WTC11 (cell line): ENCODE measurements around the gene TTC28. TPM values are rescaled to one million over a fixed set of nuclear protein-coding genes. Genes with fewer than 3 reads are reported as not detected.
A peak's percentile ranks its signal among the peaks of the same experiment; 100 is the strongest.

Experiments used
- ATAC-seq: fragments of 200-7000 bp; cut with Tn5 transposase; 2 replicates; pipeline ENCODE4 v1.10.0; 2021; ENCODE audit warnings: mild to moderate bottlenecking, moderate library complexity
- CTCF ChIA-PET: fragments of 300-600 bp; sonication (Branson Sonifier 250); formaldehyde crosslinking; loops from one replicate; lab custom pipeline; 2021; ENCODE audit warnings: antibody characterized with exemption; lab: Charles Lee
- POLR2A ChIA-PET: fragments of 350-600 bp; sonication (Branson Sonifier 250); formaldehyde crosslinking; loops from one replicate; lab custom pipeline; 2021; ENCODE audit warnings: antibody characterized with exemption; lab: Charles Lee
- DNase-seq: peaks from one replicate; pipeline ENCODE4 v3.0.0; 2021; ENCODE audit warnings: low spot score
- H3K27ac Mint-ChIP-seq: 2 replicates; pipeline ENCODE4 v1.8.0; 2021; ENCODE audit warnings: mixed read lengths
- H3K27me3 Mint-ChIP-seq: 2 replicates; pipeline ENCODE4 v1.8.0; 2021; ENCODE audit warnings: low read depth, mild to moderate bottlenecking, moderate library complexity, mixed read lengths
- H3K36me3 Mint-ChIP-seq: 2 replicates; pipeline ENCODE4 v1.8.0; 2021; ENCODE audit warnings: mixed read lengths
- H3K4me1 Mint-ChIP-seq: 2 replicates; pipeline ENCODE4 v1.8.0; 2022; ENCODE audit warnings: mixed read lengths
- H3K4me3 Mint-ChIP-seq: 2 replicates; pipeline ENCODE4 v1.8.0; 2021; ENCODE audit warnings: mild to moderate bottlenecking, moderate library complexity, mixed read lengths
- H3K9me3 Mint-ChIP-seq: 2 replicates; pipeline ENCODE4 v1.8.0; 2021; ENCODE audit warnings: mixed read lengths
- CREB1 ChIP-seq: sonication (generic); formaldehyde crosslinking; IDR thresholded peaks from 2 replicates; pipeline ENCODE4 v1.8.0; 2023; ENCODE audit warnings: mild to moderate bottlenecking, missing genetic modification reagents
- ESRRA ChIP-seq: sonication (generic); formaldehyde crosslinking; IDR thresholded peaks from 2 replicates; pipeline ENCODE4 v1.8.1; 2022; ENCODE audit warnings: mild to moderate bottlenecking, missing genetic modification reagents, borderline replicate concordance
- ETV6 ChIP-seq: sonication (generic); formaldehyde crosslinking; IDR thresholded peaks from 2 replicates; pipeline ENCODE4 v1.8.1; 2022; ENCODE audit warnings: mild to moderate bottlenecking, missing genetic modification reagents
- FOXJ3 ChIP-seq: sonication (generic); formaldehyde crosslinking; IDR thresholded peaks from 2 replicates; pipeline ENCODE4 v1.9.0; 2021; ENCODE audit warnings: missing genetic modification reagents, mild to moderate bottlenecking, borderline replicate concordance
- GABPB1 ChIP-seq: sonication (generic); formaldehyde crosslinking; IDR thresholded peaks from 2 replicates; pipeline ENCODE4 v1.8.1; 2023; ENCODE audit warnings: mild to moderate bottlenecking, missing genetic modification reagents
- GRHL2 ChIP-seq: fragments of 250-450 bp; sonication (Bioruptor Pico); IDR thresholded peaks from 2 replicates; pipeline ENCODE4 v1.8.0; 2022; ENCODE audit warnings: mild to moderate bottlenecking, moderate library complexity; ENCODE audit not compliant: insufficient replicate concordance, severe bottlenecking
- HMGA2 ChIP-seq: fragments of 250-450 bp; sonication (Bioruptor Pico); IDR thresholded peaks from 2 replicates; pipeline ENCODE4 v1.4.0; 2021; ENCODE audit warnings: mild to moderate bottlenecking, moderate library complexity
- NFATC4 ChIP-seq: fragments of 250-450 bp; sonication (Bioruptor Pico); IDR thresholded peaks from 2 replicates; pipeline ENCODE4 v1.9.0; 2021; ENCODE audit warnings: mild to moderate bottlenecking
- NFYB ChIP-seq: sonication (generic); formaldehyde crosslinking; conservative IDR thresholded peaks from 2 replicates; pipeline ENCODE4 v1.8.0; 2022; ENCODE audit warnings: low read depth, missing genetic modification reagents
- NR2C2 ChIP-seq: sonication (generic); formaldehyde crosslinking; IDR thresholded peaks from 2 replicates; pipeline ENCODE4 v1.8.0; 2022; ENCODE audit warnings: mild to moderate bottlenecking, missing genetic modification reagents
- PRRX2 ChIP-seq: fragments of 250-450 bp; sonication (Bioruptor Pico); IDR thresholded peaks from 2 replicates; pipeline ENCODE4 v1.8.0; 2021; ENCODE audit warnings: mild to moderate bottlenecking
- SMAD4 ChIP-seq: sonication (generic); formaldehyde crosslinking; IDR thresholded peaks from 2 replicates; pipeline ENCODE4 v1.8.0; 2022; ENCODE audit warnings: mild to moderate bottlenecking, missing genetic modification reagents
- SOX15 ChIP-seq: fragments of 250-450 bp; sonication (Bioruptor Pico); IDR thresholded peaks from 2 replicates; pipeline ENCODE4 v1.9.0; 2021; ENCODE audit warnings: mild to moderate bottlenecking
- TEAD4 ChIP-seq: sonication (generic); formaldehyde crosslinking; IDR thresholded peaks from 2 replicates; pipeline ENCODE4 v1.8.0; 2022; ENCODE audit warnings: mild to moderate bottlenecking, missing genetic modification reagents
- ZNF121 ChIP-seq: sonication (generic); formaldehyde crosslinking; IDR thresholded peaks from 2 replicates; pipeline ENCODE4 v1.8.0; 2023; ENCODE audit warnings: missing genetic modification reagents
- ZNF317 ChIP-seq: sonication (generic); formaldehyde crosslinking; IDR thresholded peaks from 2 replicates; pipeline ENCODE4 v1.8.1; 2023; ENCODE audit warnings: low read depth, mild to moderate bottlenecking, moderate library complexity, missing genetic modification reagents, borderline replicate concordance
- total RNA-seq: library from RNA; stranded (reverse); gene quantifications from 3 replicates; pipeline ENCODE4 v1.2.3, GENCODE V29; 2021
- TF ChIP-seq, protein P1 (sequence below): sonication (generic); formaldehyde crosslinking; IDR thresholded peaks from 2 replicates; pipeline ENCODE4 v1.8.1; 2023; ENCODE audit warnings: mild to moderate bottlenecking, missing genetic modification reagents, moderate library complexity
- TF ChIP-seq, protein P2 (sequence below): fragments of 250-450 bp; sonication (Bioruptor Pico); IDR thresholded peaks from 2 replicates; pipeline ENCODE4 v1.9.0; 2021; ENCODE audit warnings: mild to moderate bottlenecking
- TF ChIP-seq, protein P3 (sequence below): fragments of 250-450 bp; sonication (Bioruptor Pico); IDR thresholded peaks from 2 replicates; pipeline ENCODE4 v1.8.0; 2021; ENCODE audit warnings: mild to moderate bottlenecking
- TF ChIP-seq, protein P4 (sequence below): fragments of 250-450 bp; sonication (Bioruptor Pico); conservative IDR thresholded peaks from 2 replicates; pipeline ENCODE4 v1.9.0; 2021; ENCODE audit warnings: mild to moderate bottlenecking

TTC28 gene
- total RNA-seq, 1 experiment from 2014 or later: 13.0 TPM

DNA sequence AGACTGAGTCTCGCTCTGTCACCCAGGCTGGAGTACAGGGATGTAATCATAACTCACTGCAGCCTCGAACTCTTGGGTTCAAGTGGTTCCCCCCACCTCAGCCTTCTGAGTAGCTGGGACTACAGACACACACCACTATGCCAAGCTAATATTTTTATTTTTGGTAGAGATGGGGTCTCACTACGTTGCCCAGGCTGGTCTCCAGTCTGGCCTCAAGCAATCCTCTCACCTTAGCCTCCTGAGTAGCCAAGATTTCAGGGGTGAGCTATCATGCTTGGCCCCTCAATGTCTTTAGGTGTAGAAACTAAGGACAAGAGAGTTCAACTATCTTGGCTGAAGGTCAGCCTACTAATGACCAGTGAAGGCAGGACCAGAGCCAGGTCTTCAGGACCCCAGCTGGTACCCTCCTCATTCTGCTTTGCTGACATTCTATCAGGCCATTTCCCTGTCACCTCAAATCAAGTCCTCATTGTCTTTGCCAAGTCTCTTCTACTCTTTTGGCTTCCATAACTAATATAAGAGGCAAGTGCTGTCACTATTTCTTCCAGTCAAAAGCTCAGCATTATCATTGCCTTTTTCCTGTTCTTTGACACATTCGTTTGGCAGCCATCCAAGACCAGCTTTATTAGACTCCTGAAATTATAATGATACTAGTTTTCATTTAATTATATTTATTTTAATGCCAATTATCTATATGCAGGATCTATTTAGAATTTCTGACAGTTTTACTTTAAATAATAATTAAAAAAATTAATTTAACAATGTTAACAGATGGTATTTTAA, 496.4 kb downstream of the TTC28 start:
- CTCF ChIA-PET: no interaction called here
- no peak overlapping the region for H3K4me3 Mint-ChIP-seq
- no peaks in the 10 kb centered on the region for H3K36me3 Mint-ChIP-seq
- no peaks in the 10 kb centered on the region for H3K27me3 Mint-ChIP-seq
- H3K9me3 Mint-ChIP-seq: no peaks in the 10 kb centered on the region
- TF ChIP-seq, protein P1, sequence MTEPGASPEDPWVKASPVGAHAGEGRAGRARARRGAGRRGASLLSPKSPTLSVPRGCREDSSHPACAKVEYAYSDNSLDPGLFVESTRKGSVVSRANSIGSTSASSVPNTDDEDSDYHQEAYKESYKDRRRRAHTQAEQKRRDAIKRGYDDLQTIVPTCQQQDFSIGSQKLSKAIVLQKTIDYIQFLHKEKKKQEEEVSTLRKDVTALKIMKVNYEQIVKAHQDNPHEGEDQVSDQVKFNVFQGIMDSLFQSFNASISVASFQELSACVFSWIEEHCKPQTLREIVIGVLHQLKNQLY (CRISPR knock-in tag): no peak
- peak; percentile 15; the same call in 1 of the 2 replicates for TF ChIP-seq HMGA2 (CRISPR knock-in tag)
- TF ChIP-seq ZNF121 (CRISPR knock-in tag): peak; percentile 85
- no peak for TF ChIP-seq PRRX2 (CRISPR knock-in tag)
- TF ChIP-seq ETV6 (CRISPR knock-in tag): no peak
- TF ChIP-seq, protein P2, sequence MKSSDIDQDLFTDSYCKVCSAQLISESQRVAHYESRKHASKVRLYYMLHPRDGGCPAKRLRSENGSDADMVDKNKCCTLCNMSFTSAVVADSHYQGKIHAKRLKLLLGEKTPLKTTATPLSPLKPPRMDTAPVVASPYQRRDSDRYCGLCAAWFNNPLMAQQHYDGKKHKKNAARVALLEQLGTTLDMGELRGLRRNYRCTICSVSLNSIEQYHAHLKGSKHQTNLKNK (CRISPR knock-in tag): no peak
- TF ChIP-seq, all 79 proteins: peak for 2
- POLR2A ChIA-PET: interaction anchor here (0.6 kb wide), 1 partner anchor 1103 kb away, joined by 3 read pairs; no protein-coding TSS in a partner anchor
- peaks cover 21% of the 10 kb centered on the region for H3K4me1 Mint-ChIP-seq
- H3K27ac Mint-ChIP-seq: no peak overlapping the region
- no peak for ATAC-seq
- no peak for DNase-seq

DNA sequence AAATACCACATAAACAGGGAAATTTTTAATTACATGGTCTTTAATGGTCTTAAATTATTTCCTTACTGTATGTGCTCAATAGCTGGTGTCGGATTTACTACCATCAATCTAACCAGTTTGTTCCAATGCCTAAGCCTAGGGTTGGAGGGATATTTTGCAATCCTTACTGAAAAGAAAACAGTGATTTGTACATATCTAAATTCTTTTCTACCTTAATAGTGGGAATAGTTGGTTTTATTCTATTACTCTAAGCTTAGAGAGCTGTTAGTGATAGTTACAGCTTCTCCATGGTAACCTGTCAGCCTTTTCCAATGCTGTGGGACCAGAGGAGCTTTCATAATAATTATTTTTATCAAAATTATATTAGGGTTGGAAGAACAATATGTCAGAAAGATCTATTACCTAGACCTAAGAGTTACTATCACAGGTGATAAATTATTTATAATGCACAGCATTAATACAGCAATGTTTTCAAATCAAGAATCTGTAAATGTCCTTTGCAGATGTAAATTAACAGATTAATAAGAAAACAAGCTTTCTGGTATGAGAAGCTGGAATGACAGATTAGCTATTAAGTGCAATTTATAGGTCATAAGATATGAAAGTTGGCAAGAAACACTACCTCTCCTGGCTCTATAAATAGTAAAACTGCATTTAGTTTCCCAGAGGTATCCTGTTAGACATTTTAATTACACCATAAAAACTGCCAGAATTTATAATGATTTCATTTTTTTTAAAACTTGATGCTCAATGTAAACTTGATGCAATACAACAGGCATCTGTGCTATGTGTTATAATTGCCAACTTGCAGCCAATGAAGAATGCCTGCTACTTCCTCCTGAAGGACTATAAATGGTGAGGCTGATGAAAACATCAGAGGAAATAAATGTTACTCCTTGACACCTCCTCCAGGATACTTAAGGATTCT, 498.6 kb downstream of the TTC28 start:
- Mint-ChIP-seq H3K4me3 (no peak overlapping the region), H3K27me3 (no peaks in the 10 kb centered on the region), H3K36me3 (no peaks in the 10 kb centered on the region), H3K9me3 (no peaks in the 10 kb centered on the region), H3K27ac (no peak overlapping the region), H3K4me1 (0 out of 2 replicates have a peak, but pooled peaks cover under 1% of the 10 kb centered on the region)
- no peak for DNase-seq
- CTCF ChIA-PET: interaction anchor here (0.6 kb wide), 1 partner anchor 343 kb away, joined by 4 read pairs; no protein-coding TSS in a partner anchor
- ATAC-seq: no peak
- POLR2A ChIA-PET: no interaction called here
- TF ChIP-seq GRHL2: no peak
- TF ChIP-seq GABPB1: no peak
- TF ChIP-seq NFYB (CRISPR knock-in tag): no peak
- TF ChIP-seq, protein P3, sequence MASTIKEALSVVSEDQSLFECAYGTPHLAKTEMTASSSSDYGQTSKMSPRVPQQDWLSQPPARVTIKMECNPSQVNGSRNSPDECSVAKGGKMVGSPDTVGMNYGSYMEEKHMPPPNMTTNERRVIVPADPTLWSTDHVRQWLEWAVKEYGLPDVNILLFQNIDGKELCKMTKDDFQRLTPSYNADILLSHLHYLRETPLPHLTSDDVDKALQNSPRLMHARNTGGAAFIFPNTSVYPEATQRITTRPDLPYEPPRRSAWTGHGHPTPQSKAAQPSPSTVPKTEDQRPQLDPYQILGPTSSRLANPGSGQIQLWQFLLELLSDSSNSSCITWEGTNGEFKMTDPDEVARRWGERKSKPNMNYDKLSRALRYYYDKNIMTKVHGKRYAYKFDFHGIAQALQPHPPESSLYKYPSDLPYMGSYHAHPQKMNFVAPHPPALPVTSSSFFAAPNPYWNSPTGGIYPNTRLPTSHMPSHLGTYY (CRISPR knock-in tag): no peak
- TF ChIP-seq NFATC4 (CRISPR knock-in tag): no peak
- TF ChIP-seq NR2C2 (CRISPR knock-in tag): no peak
- TF ChIP-seq SMAD4: no peak
- TF ChIP-seq, protein P4, sequence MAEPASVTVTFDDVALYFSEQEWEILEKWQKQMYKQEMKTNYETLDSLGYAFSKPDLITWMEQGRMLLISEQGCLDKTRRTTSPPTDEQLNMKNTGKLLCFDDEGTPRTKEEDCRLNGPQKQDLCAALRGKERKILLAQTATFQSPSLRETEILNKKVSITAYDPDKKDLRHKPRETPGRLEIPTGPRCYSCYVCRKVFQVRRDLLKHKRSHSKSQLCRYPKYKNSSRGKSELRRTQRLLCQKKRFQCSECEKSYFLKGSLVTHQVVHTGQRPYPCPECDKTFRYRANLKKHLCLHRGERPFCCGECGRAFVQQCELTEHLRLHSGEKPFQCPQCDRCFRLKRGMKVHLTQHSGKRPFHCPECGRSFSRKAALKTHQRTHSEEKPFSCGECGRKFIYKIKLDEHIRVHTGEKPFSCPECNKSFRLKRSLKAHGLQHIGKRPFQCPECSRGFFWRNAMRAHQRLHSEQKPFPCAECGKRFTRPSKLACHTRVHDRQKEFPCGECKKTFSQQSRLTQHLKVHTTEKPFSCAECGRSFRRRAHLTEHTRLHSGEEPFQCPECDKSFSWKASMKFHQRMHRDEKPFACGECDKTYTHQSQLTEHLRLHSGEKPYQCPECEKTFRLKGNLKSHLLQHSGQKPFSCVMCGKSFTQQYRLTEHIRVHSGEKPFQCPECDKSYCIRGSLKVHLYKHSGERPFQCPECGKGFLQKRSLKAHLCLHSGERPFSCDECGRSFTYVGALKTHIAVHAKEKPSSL: no peak
- TF ChIP-seq SOX15 (CRISPR knock-in tag): no peak
- TF ChIP-seq FOXJ3 (CRISPR knock-in tag): no peak
- TF ChIP-seq ESRRA (CRISPR knock-in tag): no peak
- TF ChIP-seq, all 79 proteins: peak for 0

DNA sequence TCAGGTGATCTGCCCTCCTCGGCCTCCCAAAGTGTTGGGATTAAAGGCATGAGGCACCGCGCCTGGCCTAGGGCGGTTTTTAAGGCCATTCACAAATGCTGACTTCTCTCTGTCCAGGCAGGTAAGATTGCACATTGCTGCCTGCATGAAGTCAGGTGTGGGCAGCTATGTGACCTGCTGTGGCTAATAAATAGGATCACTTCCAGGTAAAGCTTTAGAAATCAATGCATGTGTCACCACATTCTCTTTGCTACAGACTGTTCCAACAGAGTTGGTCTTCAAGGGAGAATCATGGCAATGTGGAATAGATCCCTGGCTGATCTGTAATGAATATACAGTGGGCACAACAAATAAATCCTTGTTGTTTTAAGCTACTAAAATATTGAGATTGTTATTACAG, 500.2 kb downstream of the TTC28 start:
- ChIA-PET POLR2A (no interaction called here), CTCF (no interaction called here)
- Mint-ChIP-seq H3K4me1 (no peaks in the 10 kb centered on the region), H3K9me3 (no peaks in the 10 kb centered on the region), H3K27ac (no peak overlapping the region), H3K36me3 (no peaks in the 10 kb centered on the region), H3K27me3 (no peaks in the 10 kb centered on the region), H3K4me3 (no peak overlapping the region)
- ATAC-seq (no peak), DNase-seq (no peak)
- TF ChIP-seq TEAD4 (CRISPR knock-in tag) (no peak), HMGA2 (CRISPR knock-in tag) (no peak), ETV6 (CRISPR knock-in tag) (no peak), CREB1 (CRISPR knock-in tag) (no peak), ZNF317 (CRISPR knock-in tag) (no peak)
- TF ChIP-seq, protein P3 (CRISPR knock-in tag): no peak
